LNCaP clone FGC (cell line): ENCODE data around the gene ISM2.

ENCODE experiments used
- DNase-seq: peaks from one replicate; pipeline ENCODE4 v3.0.0-alpha.2; 2011; ENCODE audit warnings: low read depth
- H3K4me3 ChIP-seq: 2 replicates; pipeline ENCODE4 v1.5.1; 2011; ENCODE audit warnings: mild to moderate bottlenecking, low read depth, low read length, control low read depth
- CTCF ChIP-seq: IDR thresholded peaks from 2 replicates; pipeline ENCODE4 v1.5.1; 2012; ENCODE audit warnings: mild to moderate bottlenecking; ENCODE audit not compliant: control insufficient read depth, insufficient read depth; ENCODE audit errors: extremely low read depth

ISM2 gene

GRCh38 chr14:77508249-77508648, 9.6 kb upstream of the ISM2 start:
- no peak for DNase-seq
- no peak for TF ChIP-seq CTCF
- H3K4me3 ChIP-seq, result no peak overlapping the region

DNA sequence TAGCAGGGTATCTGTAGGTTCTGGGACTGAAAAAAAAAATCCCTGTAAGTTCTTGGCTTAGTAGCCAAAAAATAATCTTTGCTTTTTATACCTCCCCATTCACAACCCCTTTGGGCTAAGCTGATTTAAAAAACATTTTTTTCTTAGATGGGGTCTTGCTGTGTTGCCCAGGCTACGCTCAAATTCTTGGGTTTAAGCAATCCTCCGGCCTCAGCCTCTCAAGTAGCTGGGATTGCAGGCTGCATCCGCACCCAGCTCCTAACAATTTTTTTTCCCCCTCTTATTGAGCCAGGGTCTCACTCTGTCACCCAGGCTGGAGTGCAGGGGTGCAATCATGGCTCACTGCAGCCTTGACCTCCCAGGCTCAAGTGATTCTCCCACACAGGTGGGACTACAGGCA, 9.1 kb upstream of the ISM2 start:
- no peak for TF ChIP-seq CTCF
- H3K4me3 ChIP-seq, result no peak overlapping the region
- no peak for DNase-seq

DNA sequence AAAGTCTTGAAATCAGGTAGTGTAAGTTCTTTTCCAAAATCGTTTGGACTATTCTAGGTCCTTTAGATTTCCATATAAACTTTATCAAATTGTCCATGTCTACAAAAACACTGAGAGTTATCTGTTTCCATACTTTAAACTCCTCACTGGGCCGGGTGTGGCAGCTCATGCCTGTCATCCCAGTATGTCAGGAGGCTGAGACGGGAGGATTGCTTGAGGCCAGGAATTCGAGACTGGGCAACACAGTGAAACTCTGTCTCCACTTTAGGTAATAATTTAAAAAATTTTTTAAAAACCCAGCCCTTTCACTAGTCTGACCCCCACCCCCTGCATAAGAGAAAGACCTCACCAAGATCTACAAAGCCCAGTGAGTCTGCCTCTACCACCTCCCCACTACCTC, 6.4 kb upstream of the ISM2 start:
- no peak for DNase-seq
- H3K4me3 ChIP-seq, result no peak overlapping the region
- TF ChIP-seq CTCF, result no peak

DNA sequence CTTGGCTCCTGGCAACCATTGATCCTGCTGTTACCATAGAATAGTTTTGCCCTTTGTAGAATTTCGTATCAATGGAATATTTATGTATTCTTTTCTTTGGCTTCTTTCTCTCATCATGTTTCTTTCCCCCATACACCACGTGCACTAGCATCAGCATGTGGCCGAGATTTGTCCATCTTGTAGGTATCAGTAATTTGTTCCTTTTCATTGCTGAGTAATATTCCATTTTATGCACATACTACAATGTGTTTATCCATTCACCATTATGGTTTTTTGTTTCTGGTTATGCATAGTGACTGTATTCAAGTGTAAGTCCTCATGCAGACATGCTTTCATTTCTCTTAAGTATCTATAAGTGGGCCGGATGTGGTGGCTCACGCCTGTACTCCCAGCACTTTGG, 4.5 kb upstream of the ISM2 start:
- H3K4me3 ChIP-seq, result no peak overlapping the region
- no peak for TF ChIP-seq CTCF
- DNase-seq, result no peak

- H3K4me3 ChIP-seq, result no peak overlapping the region
- DNase-seq, result no peak
These were observed 3.6 kb upstream of the ISM2 start for GRCh38 chr14:77502109-77502782.

GRCh38 chr14:77498984-77499527, 440 bp upstream of the ISM2 start:
- no peak for DNase-seq
- H3K4me3 ChIP-seq, result peak overlapping the region; percentile 57
- no peak for TF ChIP-seq CTCF

More at GRCh38 chr14:77502109-77502782, 3.6 kb upstream of the ISM2 start:
- TF ChIP-seq CTCF, result no peak

GRCh38 chr14:77495334-77495733, 3.3 kb downstream of the ISM2 start:
- H3K4me3 ChIP-seq, result no peak overlapping the region
- no peak for TF ChIP-seq CTCF
- no peak for DNase-seq
